SU-DHL-6 (cell line): ENCODE data around the gene SMIM45.
A peak's percentile ranks its signal among the peaks of the same experiment; 100 is the strongest.
"Not testable (repeated sequence)": the region's sequence is repeated elsewhere in the genome, so short reads cannot be mapped to it uniquely, and the experiment has no call there.

Source experiments
- H2AFZ ChIP-seq: fragments of 200-600 bp; sonication (generic); 2 replicates; pipeline ENCODE4 v1.6.1; 2014; ENCODE audit warnings: low read depth, mild to moderate bottlenecking, moderate library complexity, mixed read lengths, antibody characterized with exemption, low read length; ENCODE audit not compliant: severe bottlenecking
- H3F3A ChIP-seq: fragments of 200-600 bp; shearing (Covaris generic); 2 replicates; pipeline ENCODE4 v1.6.0; 2016; ENCODE audit warnings: antibody characterized with exemption, mild to moderate bottlenecking; ENCODE audit not compliant: insufficient read depth
- H3K27ac ChIP-seq: fragments of 200-600 bp; sonication (generic); 2 replicates; pipeline ENCODE4 v1.5.1; 2016; ENCODE audit warnings: low read depth, mild to moderate bottlenecking, low read length, moderate library complexity, mixed read lengths
- H3K27me3 ChIP-seq: fragments of 200-600 bp; sonication (generic), shearing (Covaris generic); 2 replicates; pipeline ENCODE4 v1.6.0; 2014; ENCODE audit warnings: mild to moderate bottlenecking, low read length
- H3K36me3 ChIP-seq: fragments of 200-600 bp; sonication (generic); 2 replicates; pipeline ENCODE4 v1.6.1; 2014; ENCODE audit warnings: mild to moderate bottlenecking, low read length, mixed read lengths
- H3K4me2 ChIP-seq: fragments of 300-600, 200-600 bp; shearing (Covaris generic), sonication (generic); 2 replicates; pipeline ENCODE4 v1.6.0; 2014; ENCODE audit warnings: low read length, low read depth, mild to moderate bottlenecking; ENCODE audit not compliant: poor library complexity, severe bottlenecking
- H3K4me3 ChIP-seq: fragments of 200-600 bp; sonication (generic); 2 replicates; pipeline ENCODE4 v1.5.1; 2014; ENCODE audit warnings: antibody characterized with exemption, low read length, mild to moderate bottlenecking, mixed read lengths; ENCODE audit not compliant: insufficient read depth, poor library complexity, severe bottlenecking
- H3K79me2 ChIP-seq: fragments of 200-600 bp; sonication (generic); 2 replicates; pipeline ENCODE4 v1.6.1; 2014; ENCODE audit warnings: mild to moderate bottlenecking, low read length, moderate library complexity; ENCODE audit not compliant: insufficient read depth
- H3K9ac ChIP-seq: fragments of 200-600 bp; sonication (generic); 2 replicates; pipeline ENCODE4 v1.7.0; 2014; ENCODE audit warnings: mild to moderate bottlenecking, low read length
- H3K9me2 ChIP-seq: fragments of 200-600 bp; sonication (generic); replicated peaks from 2 replicates; pipeline ENCODE4 v1.6.1; 2014; ENCODE audit warnings: low read length; ENCODE audit not compliant: insufficient read depth
- H3K9me3 ChIP-seq: fragments of 200-600 bp; sonication (generic); 2 replicates; pipeline ENCODE4 v1.6.1; 2014; ENCODE audit warnings: low read length, mixed read lengths; ENCODE audit not compliant: insufficient read depth
- H4K20me1 ChIP-seq: fragments of 200-600 bp; sonication (generic); 2 replicates; pipeline ENCODE4 v1.6.1; 2014; ENCODE audit warnings: low read depth, mild to moderate bottlenecking, antibody characterized with exemption, low read length, moderate library complexity, mixed read lengths
- EZH2phosphoT487 ChIP-seq: fragments of 200-600 bp; sonication (generic), shearing (Covaris generic); conservative IDR thresholded peaks from 2 replicates; pipeline ENCODE4 v1.6.1; 2018; ENCODE audit warnings: mild to moderate bottlenecking, antibody characterized with exemption, low read length, moderate library complexity, mixed read lengths
- TF ChIP-seq, protein P1 (sequence below): fragments of 200-600 bp; sonication (generic); IDR thresholded peaks from one replicate; pipeline ENCODE4 v1.5.1; 2017; ENCODE audit warnings: antibody characterized with exemption, mild to moderate bottlenecking, low read length, moderate library complexity; ENCODE audit not compliant: insufficient read depth, poor library complexity, severe bottlenecking

The SMIM45 gene

DNA sequence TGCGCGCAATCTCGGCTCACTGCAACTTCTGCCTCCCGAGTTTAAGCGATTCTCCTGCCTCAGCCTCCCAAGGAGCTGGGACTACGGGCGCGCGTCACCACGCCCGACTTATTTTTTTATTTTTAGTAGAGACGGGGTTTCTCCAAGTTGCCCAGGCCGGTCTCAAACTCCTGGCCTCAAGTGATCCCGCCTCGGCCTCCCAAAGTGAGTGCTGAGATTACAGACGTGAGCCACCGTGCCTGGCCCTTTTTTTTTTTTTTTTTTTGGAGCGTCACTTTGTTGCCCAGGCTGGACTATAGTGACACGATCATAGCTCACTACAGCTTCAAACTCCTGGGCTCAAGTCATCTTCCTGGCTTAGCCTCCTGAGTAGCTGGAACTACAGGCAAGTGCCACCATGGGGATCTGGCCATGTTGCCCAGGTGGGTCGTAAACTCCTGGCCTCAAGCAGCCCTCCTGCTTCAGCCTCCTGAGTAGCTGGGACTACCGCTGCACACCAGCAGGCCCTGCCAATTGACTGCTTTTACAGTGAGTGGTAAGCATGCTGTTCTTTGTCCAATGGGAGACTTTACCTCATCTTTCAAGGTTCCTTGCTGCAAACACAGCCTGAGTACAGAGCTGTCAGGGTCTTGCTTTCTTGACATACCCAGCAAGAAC, 4.4 kb upstream of the SMIM45 start:
- Histone ChIP-seq H2AFZ (peak overlapping the region; percentile 13), H3K27ac (peak overlapping the region; percentile 92; the same call in 1 of the 2 replicates), H3K4me2 (peak overlapping the region; percentile 93), H4K20me1 (no peaks in the 10 kb centered on the region), H3K79me2 (peaks cover 23% of the 10 kb centered on the region), H3K36me3 (peaks cover 11% of the 10 kb centered on the region), H3K4me3 (peak overlapping the region; percentile 85), H3K9ac (peak overlapping the region; percentile 98), H3F3A (peaks cover 19% of the 10 kb centered on the region), H3K27me3 (no peaks in the 10 kb centered on the region), H3K9me3 (no peaks in the 10 kb centered on the region), H3K9me2 (no peaks in the 10 kb centered on the region)
- TF ChIP-seq, protein P1, sequence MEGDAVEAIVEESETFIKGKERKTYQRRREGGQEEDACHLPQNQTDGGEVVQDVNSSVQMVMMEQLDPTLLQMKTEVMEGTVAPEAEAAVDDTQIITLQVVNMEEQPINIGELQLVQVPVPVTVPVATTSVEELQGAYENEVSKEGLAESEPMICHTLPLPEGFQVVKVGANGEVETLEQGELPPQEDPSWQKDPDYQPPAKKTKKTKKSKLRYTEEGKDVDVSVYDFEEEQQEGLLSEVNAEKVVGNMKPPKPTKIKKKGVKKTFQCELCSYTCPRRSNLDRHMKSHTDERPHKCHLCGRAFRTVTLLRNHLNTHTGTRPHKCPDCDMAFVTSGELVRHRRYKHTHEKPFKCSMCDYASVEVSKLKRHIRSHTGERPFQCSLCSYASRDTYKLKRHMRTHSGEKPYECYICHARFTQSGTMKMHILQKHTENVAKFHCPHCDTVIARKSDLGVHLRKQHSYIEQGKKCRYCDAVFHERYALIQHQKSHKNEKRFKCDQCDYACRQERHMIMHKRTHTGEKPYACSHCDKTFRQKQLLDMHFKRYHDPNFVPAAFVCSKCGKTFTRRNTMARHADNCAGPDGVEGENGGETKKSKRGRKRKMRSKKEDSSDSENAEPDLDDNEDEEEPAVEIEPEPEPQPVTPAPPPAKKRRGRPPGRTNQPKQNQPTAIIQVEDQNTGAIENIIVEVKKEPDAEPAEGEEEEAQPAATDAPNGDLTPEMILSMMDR: no peak
- no peak for TF ChIP-seq EZH2phosphoT487

GRCh38 chr22:41948142-41948541, 3.8 kb upstream of the SMIM45 start:
- Histone ChIP-seq H4K20me1 (no peaks in the 10 kb centered on the region), H3K9ac (peak overlapping the region; percentile 98), H3K27me3 (no peaks in the 10 kb centered on the region), H3K9me3 (no peaks in the 10 kb centered on the region), H3K27ac (no peak overlapping the region), H3K4me3 (no peak overlapping the region), H2AFZ (no peak overlapping the region), H3K4me2 (peak overlapping the region; percentile 93), H3K79me2 (peaks cover 23% of the 10 kb centered on the region), H3K9me2 (no peaks in the 10 kb centered on the region), H3K36me3 (peaks cover 11% of the 10 kb centered on the region), H3F3A (peaks cover 19% of the 10 kb centered on the region)
- TF ChIP-seq EZH2phosphoT487: no peak
- TF ChIP-seq, protein P1: no peak

- not testable (repeated sequence) for H4K20me1 ChIP-seq, H3K27ac ChIP-seq, H3K4me3 ChIP-seq, H3K27me3 ChIP-seq, H3K9me2 ChIP-seq, H2AFZ ChIP-seq, H3K9me3 ChIP-seq
- H3F3A ChIP-seq: peaks cover 11% of the 10 kb centered on the region
- H3K9ac ChIP-seq: 0 out of 2 replicates have a peak overlapping the region, but pooled peaks have one; percentile 9
- H3K4me2 ChIP-seq: peak overlapping the region; percentile 6
- H3K79me2 ChIP-seq: peaks cover 23% of the 10 kb centered on the region
- peaks cover 11% of the 10 kb centered on the region for H3K36me3 ChIP-seq
These were observed 3.0 kb upstream of the SMIM45 start for GRCh38 chr22:41948928-41949296.

DNA sequence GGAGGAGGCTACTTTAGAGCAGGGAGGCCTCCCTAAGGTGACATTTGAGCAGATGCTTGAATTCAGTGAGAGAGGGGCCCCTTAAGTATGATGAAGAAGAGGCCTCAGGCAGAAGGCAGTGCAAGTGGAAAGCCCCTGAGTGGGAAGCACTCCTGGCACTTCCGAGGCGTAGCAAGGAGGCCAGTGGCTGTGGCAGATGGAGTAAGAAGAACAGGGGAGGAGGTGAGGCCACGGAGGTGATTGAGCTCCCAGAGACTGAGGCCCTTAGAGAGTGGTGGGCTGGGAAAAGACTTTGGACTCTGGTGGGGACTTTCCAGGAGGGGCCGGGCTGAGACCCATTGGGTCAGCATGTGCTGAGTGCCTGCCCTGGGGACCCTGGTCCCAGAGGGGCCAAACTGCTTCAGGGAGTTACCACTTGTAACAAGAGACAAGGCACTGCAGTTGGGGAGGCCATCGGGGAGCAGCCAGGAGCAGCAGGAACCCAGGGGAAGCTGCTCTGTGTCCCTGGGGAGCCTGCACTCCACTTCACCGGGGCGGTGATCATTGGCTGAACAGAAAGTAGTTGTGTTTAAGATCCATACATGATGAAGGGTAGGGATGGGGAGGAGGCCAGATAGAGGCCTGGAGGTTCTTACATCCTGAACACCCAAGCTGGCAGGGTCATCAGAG, 2.5 kb upstream of the SMIM45 start:
- peaks cover 10% of the 10 kb centered on the region for H3K36me3 ChIP-seq
- H3K9ac ChIP-seq: 0 out of 2 replicates have a peak overlapping the region, but pooled peaks have one; percentile 9
- no peak overlapping the region for H3K4me3 ChIP-seq
- TF ChIP-seq, protein P1: no peak
- TF ChIP-seq EZH2phosphoT487: no peak
- H3K9me2 ChIP-seq: no peaks in the 10 kb centered on the region
- peaks cover 21% of the 10 kb centered on the region for H3K79me2 ChIP-seq
- peak overlapping the region; percentile 6 for H3K4me2 ChIP-seq
- no peaks in the 10 kb centered on the region for H3K27me3 ChIP-seq
- H4K20me1 ChIP-seq: no peaks in the 10 kb centered on the region
- H3K9me3 ChIP-seq: no peaks in the 10 kb centered on the region
- peaks cover 8% of the 10 kb centered on the region for H3F3A ChIP-seq
- no peak overlapping the region for H3K27ac ChIP-seq
- H2AFZ ChIP-seq: no peak overlapping the region
